SW480 (cell line): ENCODE measurements around the gene CDCA4.
A peak's percentile ranks its signal among the peaks of the same experiment; 100 is the strongest.

ENCODE experiments used
- DNase-seq: peaks from one replicate; pipeline ENCODE4 v3.0.0-alpha.2; 2016; ENCODE audit warnings: low spot score

Gene CDCA4

GRCh38 chr14:104975481-104976197 is 45.2 kb downstream of the CDCA4 start:
- no peak for DNase-seq

- DNase-seq, result no peak
These were observed 46.1 kb downstream of the CDCA4 start for GRCh38 chr14:104974665-104975390.

- DNase-seq, result no peak
These were observed 46.7 kb downstream of the CDCA4 start for GRCh38 chr14:104974146-104974541.

GRCh38 chr14:104973385-104974145 is 47.3 kb downstream of the CDCA4 start:
- DNase-seq, result peak; percentile 95

GRCh38 chr14:104973135-104973384 is 47.8 kb downstream of the CDCA4 start:
- DNase-seq, result no peak

- peak; percentile 97 for DNase-seq
These were observed 48.4 kb downstream of the CDCA4 start for GRCh38 chr14:104972301-104973134.

GRCh38 chr14:104971447-104972240 is 49.2 kb downstream of the CDCA4 start:
- no peak for DNase-seq

- peak; percentile 62 for DNase-seq
These were observed 50.4 kb downstream of the CDCA4 start for GRCh38 chr14:104970231-104971068.

GRCh38 chr14:104969741-104970230 is 51.1 kb downstream of the CDCA4 start:
- DNase-seq, result no peak

- DNase-seq, result peak; percentile 32
These were observed 52.1 kb downstream of the CDCA4 start for GRCh38 chr14:104968541-104969401.

- peak; percentile 64 for DNase-seq
These were observed 52.7 kb downstream of the CDCA4 start for GRCh38 chr14:104968153-104968527.

- DNase-seq, result peak; percentile 59
These were observed 53.3 kb downstream of the CDCA4 start for GRCh38 chr14:104967386-104968152.

GRCh38 chr14:104966981-104967385 is 53.9 kb downstream of the CDCA4 start:
- no peak for DNase-seq

- no peak for DNase-seq
These were observed 54.5 kb downstream of the CDCA4 start for GRCh38 chr14:104966261-104966865.

- DNase-seq, result no peak
These were observed 55.2 kb downstream of the CDCA4 start for GRCh38 chr14:104965561-104966231.

- DNase-seq, result no peak
These were observed 56.3 kb downstream of the CDCA4 start for GRCh38 chr14:104964546-104964945.
